Stimulated activated CD4-positive, alpha-beta T cell treated with anti-CD3 and anti-CD28 coated beads, Interleukin-2, amount 100 ng/mL, for 24 hours (primary cell): Measurements from ENCODE around the gene SLC6A13.

ENCODE experiments used
- DNase-seq, 2 donors: peaks; one replicate each; pipeline ENCODE4 v3.0.0-alpha.2; 2020

SLC6A13 gene

DNA sequence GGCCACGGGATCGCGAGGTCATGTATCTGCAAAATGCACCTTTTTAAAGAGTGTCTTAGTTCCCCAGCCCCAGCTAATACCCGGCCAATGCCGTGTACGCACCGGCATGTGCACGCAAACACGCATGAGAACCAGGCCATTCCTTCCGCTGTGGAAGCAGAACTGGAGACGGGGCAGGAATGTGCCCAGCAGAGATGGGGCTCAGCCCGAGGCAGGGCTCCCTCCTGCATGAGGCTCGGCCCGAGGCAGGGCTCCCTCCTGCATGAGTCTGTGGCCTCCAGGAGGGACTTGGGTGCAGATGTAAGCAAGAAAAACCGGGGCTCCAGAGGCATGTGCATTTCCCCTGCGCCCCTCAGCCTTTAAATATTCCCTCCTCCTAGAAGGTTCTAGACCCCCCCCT lies 86.9 kb downstream of the SLC6A13 start:
- no peak for DNase-seq

DNA sequence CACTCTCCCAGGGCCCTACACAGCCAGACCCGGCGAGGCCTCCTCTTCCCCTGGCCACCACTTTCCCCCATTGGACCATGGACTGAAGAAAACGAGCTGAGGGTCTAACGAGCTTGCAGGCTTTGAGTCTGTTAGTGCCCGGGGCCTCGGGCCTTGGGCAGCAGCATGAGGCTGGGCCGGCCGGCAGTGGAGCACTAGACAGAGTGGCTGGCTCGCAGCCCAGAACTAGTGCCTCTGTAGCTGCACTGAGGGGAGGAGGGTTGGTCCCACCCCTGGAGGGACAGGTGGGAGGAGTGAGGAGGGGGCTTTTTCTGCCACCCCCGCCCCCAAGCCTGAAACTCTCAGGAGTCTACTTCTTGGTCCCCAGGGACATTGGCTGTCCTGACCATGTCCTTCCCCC lies 87.4 kb downstream of the SLC6A13 start:
- DNase-seq = no peak

GRCh38 chr12:174596-174995 lies 88.0 kb downstream of the SLC6A13 start:
- no peak for DNase-seq

GRCh38 chr12:174124-174523 lies 88.5 kb downstream of the SLC6A13 start:
- no peak for DNase-seq

DNA sequence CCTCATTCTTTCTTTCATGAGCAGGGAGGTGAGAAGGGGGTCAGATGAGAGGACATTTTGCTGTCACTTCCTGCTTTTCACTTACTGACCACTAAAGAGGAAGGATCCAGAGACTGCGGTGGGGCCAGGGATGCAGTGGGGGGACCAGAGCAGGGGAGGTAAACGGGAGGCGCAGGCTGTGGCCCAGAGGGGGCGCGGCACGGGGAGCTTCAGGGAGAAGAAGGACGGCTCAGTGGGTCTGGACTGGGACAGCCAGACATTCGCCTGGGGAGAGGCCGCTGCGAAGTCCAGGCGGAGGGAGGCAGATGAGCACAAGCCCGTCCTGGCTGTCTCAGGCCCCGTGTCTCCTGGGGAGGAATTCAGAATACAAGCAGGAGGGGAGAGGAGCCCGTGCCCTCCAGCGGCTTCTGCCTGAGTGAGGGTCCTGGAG lies 89.9 kb downstream of the SLC6A13 start:
- no peak for DNase-seq

DNA sequence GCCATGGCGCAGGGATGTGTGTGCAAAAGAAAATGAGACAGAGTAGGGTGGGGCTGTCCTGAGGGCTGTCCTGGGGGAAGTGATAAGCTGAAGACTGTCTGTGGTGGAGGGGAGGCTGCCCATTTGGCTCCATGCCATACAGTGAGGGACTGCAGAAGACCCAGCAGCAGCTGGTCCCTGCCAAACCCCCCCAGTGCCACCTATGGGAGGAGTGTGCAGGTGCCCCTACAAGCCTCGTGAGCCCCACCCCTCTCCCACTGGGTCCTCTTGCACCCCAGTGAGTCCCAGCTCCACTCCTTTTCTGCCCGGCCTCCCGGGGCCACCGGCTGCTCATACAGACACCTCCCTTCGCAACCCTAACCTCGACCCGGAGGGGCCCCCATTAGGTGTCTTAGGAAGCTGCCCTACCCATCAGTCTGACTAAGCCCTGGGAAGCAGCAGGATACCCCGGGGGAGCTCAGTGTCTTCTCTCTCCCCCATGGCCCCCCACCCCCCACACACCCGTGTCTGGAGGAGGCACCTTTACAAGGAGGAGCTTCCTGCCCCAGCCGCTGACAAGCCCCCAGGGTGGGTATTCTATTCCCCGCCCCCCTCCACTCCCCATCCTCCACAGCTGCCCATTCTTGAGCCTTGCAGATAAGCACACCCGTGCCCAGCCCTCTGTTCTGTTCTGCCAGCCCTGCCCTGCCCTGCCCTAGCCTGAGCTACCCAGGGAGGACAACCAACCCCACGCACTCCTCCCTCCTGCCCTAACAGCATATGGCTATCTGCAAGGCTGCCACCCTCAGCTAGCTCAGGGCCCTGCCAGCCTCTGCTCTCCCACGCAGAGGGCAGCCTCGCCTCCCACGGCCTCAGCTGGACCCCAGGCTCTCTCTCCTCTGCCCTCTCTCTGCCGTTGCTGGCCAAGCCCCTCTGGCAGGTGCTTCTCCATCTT lies 90.6 kb downstream of the SLC6A13 start:
- no peak for DNase-seq

GRCh38 chr12:171276-171675 lies 91.4 kb downstream of the SLC6A13 start:
- no peak for DNase-seq
